Mesenchymal stem cell (in vitro differentiated cells and primary cell): Measurements from ENCODE around the gene NUDT3.
A peak's percentile ranks its signal among the peaks of the same experiment; 100 is the strongest.

Experiments used
- DNase-seq: peaks from one replicate; pipeline ENCODE4 v3.0.0-alpha.2; 2013
- H2AFZ ChIP-seq: one replicate; pipeline ENCODE4 v1.6.1; 2013; ENCODE audit warnings: low read depth, mild to moderate bottlenecking, control low read depth, inconsistent platforms, low read length, moderate library complexity
- H2AK5ac ChIP-seq: 2 replicates; pipeline ENCODE4 v1.6.1; 2013; ENCODE audit warnings: low read length, moderate library complexity, mild to moderate bottlenecking, inconsistent platforms; ENCODE audit not compliant: severe bottlenecking
- H2BK120ac ChIP-seq: one replicate; pipeline ENCODE4 v1.6.1; 2013; ENCODE audit warnings: low read depth, mild to moderate bottlenecking, inconsistent platforms, low read length, moderate library complexity
- H2BK12ac ChIP-seq, 2 experiments: one replicate each; pipeline ENCODE4 v1.6.1; 2013; ENCODE audit warnings: inconsistent platforms in 2 of 2, low read length in 2 of 2, mild to moderate bottlenecking in 2 of 2, moderate library complexity in 2 of 2, control low read depth in 1 of 2
- H2BK15ac ChIP-seq: one replicate; pipeline ENCODE4 v1.6.1; 2013; ENCODE audit warnings: mild to moderate bottlenecking, low read depth, inconsistent platforms; ENCODE audit not compliant: poor library complexity, severe bottlenecking
- H2BK5ac ChIP-seq: 2 replicates; pipeline ENCODE4 v1.6.1; 2013; ENCODE audit warnings: low read depth, mild to moderate bottlenecking, low read length, control low read depth, inconsistent platforms; ENCODE audit not compliant: poor library complexity, severe bottlenecking
- H3K14ac ChIP-seq, 2 experiments: one replicate each; pipeline ENCODE4 v1.6.1; 2013; ENCODE audit warnings: inconsistent platforms in 2 of 2, low read length in 2 of 2, control low read depth in 1 of 2, mild to moderate bottlenecking in 1 of 2, moderate library complexity in 1 of 2
- H3K18ac ChIP-seq, 2 experiments: one replicate each; pipeline ENCODE4 v1.6.1; 2013; ENCODE audit warnings: inconsistent platforms in 2 of 2, low read length in 2 of 2, control low read depth in 1 of 2, low read depth in 1 of 2, mild to moderate bottlenecking in 1 of 2
- H3K23ac ChIP-seq, 2 experiments: one replicate each; pipeline ENCODE4 v1.6.1; 2013; ENCODE audit warnings: inconsistent platforms in 2 of 2, low read length in 2 of 2, mild to moderate bottlenecking in 2 of 2, moderate library complexity in 2 of 2, control low read depth in 1 of 2
- H3K27ac ChIP-seq: 2 replicates; pipeline ENCODE4 v1.5.1; 2013; ENCODE audit warnings: mild to moderate bottlenecking, moderate library complexity, low read length, control low read depth, inconsistent platforms; ENCODE audit not compliant: poor library complexity, severe bottlenecking
- H3K27me3 ChIP-seq, 2 experiments: 2 replicates each; pipeline versions ENCODE4 v1.6.1 to v1.7.0; 2013; ENCODE audit warnings: low read length in 2 of 2, mild to moderate bottlenecking in 2 of 2, moderate library complexity in 2 of 2, control low read depth in 1 of 2, inconsistent platforms in 1 of 2; ENCODE audit not compliant: control insufficient read depth in 1 of 2, insufficient read depth in 1 of 2
- H3K36me3 ChIP-seq, 2 experiments: 2 replicates each; pipeline versions ENCODE4 v1.6.1 to v1.7.0; 2013; ENCODE audit warnings: low read length in 2 of 2, control low read depth in 1 of 2, inconsistent platforms in 1 of 2, low read depth in 1 of 2, mild to moderate bottlenecking in 1 of 2; ENCODE audit not compliant: insufficient read depth in 2 of 2, control insufficient read depth in 1 of 2
- H3K4ac ChIP-seq, 2 experiments: one replicate each; pipeline ENCODE4 v1.6.1; 2013; ENCODE audit warnings: inconsistent platforms in 2 of 2, low read length in 2 of 2, mild to moderate bottlenecking in 2 of 2, moderate library complexity in 2 of 2, control low read depth in 1 of 2, low read depth in 1 of 2
- H3K4me1 ChIP-seq: 2 replicates; pipeline ENCODE4 v1.6.1; 2013; ENCODE audit warnings: low read depth, low read length, control low read depth; ENCODE audit not compliant: control insufficient read depth, insufficient read depth
- H3K4me2 ChIP-seq: 2 replicates; pipeline ENCODE4 v1.6.1; 2013; ENCODE audit warnings: low read length, mild to moderate bottlenecking, inconsistent platforms; ENCODE audit not compliant: poor library complexity, severe bottlenecking
- H3K4me3 ChIP-seq, 2 experiments: 2 replicates each; pipeline versions ENCODE4 v1.5.1 to v1.7.0; 2013; ENCODE audit warnings: low read length in 2 of 2, mild to moderate bottlenecking in 2 of 2, control low read depth in 1 of 2, low read depth in 1 of 2; ENCODE audit not compliant: insufficient read depth in 1 of 2
- H3K79me1 ChIP-seq: replicated peaks from 2 replicates; pipeline ENCODE4 v1.6.1; 2013; ENCODE audit warnings: mild to moderate bottlenecking, control low read depth, low read length, inconsistent platforms; ENCODE audit not compliant: poor library complexity, severe bottlenecking
- H3K9ac ChIP-seq: 2 replicates; pipeline ENCODE4 v1.7.0; 2013; ENCODE audit warnings: mild to moderate bottlenecking, low read length, moderate library complexity
- H3K9me3 ChIP-seq: 2 replicates; pipeline ENCODE4 v1.7.0; 2013; ENCODE audit warnings: mild to moderate bottlenecking, low read length; ENCODE audit not compliant: control insufficient read depth
- H4K8ac ChIP-seq: one replicate; pipeline ENCODE4 v1.6.1; 2013; ENCODE audit warnings: inconsistent platforms, mild to moderate bottlenecking, low read length, moderate library complexity
- H4K91ac ChIP-seq: one replicate; pipeline ENCODE4 v1.6.1; 2013; ENCODE audit warnings: mild to moderate bottlenecking, low read length, inconsistent platforms
- WGBS: methylation state at CpG from one replicate; pipeline ENCODE4 v1.1.7; 2013; ENCODE audit warnings: mixed read lengths; 5-methylcytosine and 5-hydroxymethylcytosine counted together

Gene NUDT3

GRCh38 chr6:34236443-34237315 is 155.8 kb downstream of the NUDT3 start, which contains the start of gene HMGA1:
TSS of gene HMGA1 (plus strand) at chr6:34236873. CDS start at chr6:34240781, 3,908 bp downstream.
- peak within 1 kb of the TSS; percentile 97 for H4K91ac ChIP-seq
- no peaks in the 10 kb centered on the region for H3K9me3 ChIP-seq
- peak within 1 kb of the TSS; percentile 98 for H4K8ac ChIP-seq
- H3K4me3 ChIP-seq = peak within 1 kb of the TSS; percentile 80 to 86
- peak within 1 kb of the TSS; percentile 86 for H3K9ac ChIP-seq
- H3K27ac ChIP-seq = peak within 1 kb of the TSS; percentile 7
- H3K4me2 ChIP-seq = peak within 1 kb of the TSS; percentile 96
- peaks cover 12 to 21% of the 10 kb centered on the region in 2 experiments for H3K36me3 ChIP-seq
- H2AFZ ChIP-seq = no peak within 1 kb of the TSS
- H3K4me1 ChIP-seq = peaks cover 36% of the 10 kb centered on the region
- 1% methylated on average over 43 of the region's 91 CpGs for WGBS
- H3K27me3 ChIP-seq = no peaks in the 10 kb centered on the region
- DNase-seq = peak; percentile 91
- H3K14ac ChIP-seq = peak within 1 kb of the TSS; percentile 83 to 92
- peak within 1 kb of the TSS; percentile 94 to 98 for H3K18ac ChIP-seq
- peak within 1 kb of the TSS in 1 of 2 experiments; percentile 97 for H3K23ac ChIP-seq
- H2BK12ac ChIP-seq = peak within 1 kb of the TSS; percentile 46 to 80
- H3K79me1 ChIP-seq = no peaks in the 10 kb centered on the region
- peak within 1 kb of the TSS; percentile 63 for H2BK5ac ChIP-seq
- peak within 1 kb of the TSS; percentile 78 for H2BK15ac ChIP-seq
- peak within 1 kb of the TSS; percentile 74 for H2BK120ac ChIP-seq
- H2AK5ac ChIP-seq = peak within 1 kb of the TSS; percentile 6
- peak within 1 kb of the TSS; percentile 77 to 91 for H3K4ac ChIP-seq

GRCh38 chr6:34236131-34236442 is 156.4 kb downstream of the NUDT3 start:
- H3K27ac ChIP-seq = peak overlapping the region; percentile 7

GRCh38 chr6:34235307-34236130 is 156.9 kb downstream of the NUDT3 start:
- H3K23ac ChIP-seq = no peak overlapping the region
- peak; percentile 89 for DNase-seq
- peaks cover 34% of the 10 kb centered on the region for H3K4me1 ChIP-seq
- H3K27ac ChIP-seq = peak overlapping the region; percentile 7
- peak overlapping the region; percentile 90 for H2BK15ac ChIP-seq
- peak overlapping the region; percentile 95 for H2BK120ac ChIP-seq
- H3K9ac ChIP-seq = peak overlapping the region; percentile 70
- peak overlapping the region; percentile 38 to 74 for H3K4me3 ChIP-seq
- peak overlapping the region; percentile 77 to 91 for H3K4ac ChIP-seq
- WGBS = under 1% methylated on average over 50 of the region's 75 CpGs
- peak overlapping the region; percentile 98 for H4K8ac ChIP-seq
- H3K9me3 ChIP-seq = no peaks in the 10 kb centered on the region
- no peak overlapping the region for H2AFZ ChIP-seq
- no peaks in the 10 kb centered on the region for H3K27me3 ChIP-seq
- H2BK5ac ChIP-seq = peak overlapping the region; percentile 63
- H3K36me3 ChIP-seq = peaks cover under 1 to 9% of the 10 kb centered on the region in 2 experiments
- peak overlapping the region; percentile 94 to 98 for H3K18ac ChIP-seq
- H3K4me2 ChIP-seq = peak overlapping the region; percentile 82
- H4K91ac ChIP-seq = peak overlapping the region; percentile 97
- no peaks in the 10 kb centered on the region for H3K79me1 ChIP-seq
- no peak overlapping the region for H3K14ac ChIP-seq
- peak overlapping the region; percentile 6 for H2AK5ac ChIP-seq
- H2BK12ac ChIP-seq = peak overlapping the region; percentile 46 to 80

More at GRCh38 chr6:34236131-34236442, 156.4 kb downstream of the NUDT3 start:
- Histone ChIP-seq H3K23ac (no peak overlapping the region), H3K4me1 (peaks cover 32% of the 10 kb centered on the region), H3K36me3 (peaks cover 6 to 15% of the 10 kb centered on the region in 2 experiments), H2BK15ac (peak overlapping the region; percentile 78), H4K91ac (peak overlapping the region; percentile 97), H2BK12ac (peak overlapping the region in 1 of 2 experiments; percentile 46), H2AK5ac (peak overlapping the region; percentile 6), H2BK5ac (no peak overlapping the region), H4K8ac (peak overlapping the region; percentile 98), H3K9ac (peak overlapping the region; percentile 70), H2BK120ac (peak overlapping the region; percentile 71), H3K79me1 (no peaks in the 10 kb centered on the region), H3K4ac (peak overlapping the region; percentile 77 to 91), H2AFZ (no peak overlapping the region), H3K4me2 (peak overlapping the region; percentile 82), H3K9me3 (no peaks in the 10 kb centered on the region), H3K14ac (peak overlapping the region in 1 of 2 experiments; percentile 92), H3K18ac (peak overlapping the region; percentile 94 to 98), H3K4me3 (peak overlapping the region; percentile 74 to 80), H3K27me3 (no peaks in the 10 kb centered on the region)
- 4% methylated on average over 13 of the region's 13 CpGs for WGBS
- peak; percentile 51 for DNase-seq
